ENCODE results near the gene SMAD7. TPM values are rescaled to one million over a fixed set of nuclear protein-coding genes. Genes with fewer than 3 reads are reported as not detected.
"Not testable (repeated sequence)": the region's sequence is repeated elsewhere in the genome, so short reads cannot be mapped to it uniquely, and the experiment has no call there.

Gene SMAD7
- total and polyA plus RNA-seq, 2 experiments from 2014 or later = 6.8 to 51.7 TPM

GRCh38 chr18:48871391-48872166, 79.2 kb downstream of the SMAD7 start:
- Histone ChIP-seq H3K9me3 (ENCODE audit: low read depth) (no peaks in the 10 kb centered on the region), H3K4me1 (ENCODE audit: insufficient read depth) (peaks cover 20% of the 10 kb centered on the region), H2AFZ (no peak overlapping the region), H3K36me3 (ENCODE audit: low read depth) (no peaks in the 10 kb centered on the region), H3K27me3 (replicated peaks; ENCODE audit: insufficient read depth) (no peaks in the 10 kb centered on the region), H4K20me1 (ENCODE audit: insufficient read depth) (no peaks in the 10 kb centered on the region), H3K9ac (no peak overlapping the region), H3K4me2 (ENCODE audit: unreplicated experiment) (no peak overlapping the region), H3K27ac (no peak overlapping the region), H3K4me3 (no peak overlapping the region), H3K79me2 (ENCODE audit: insufficient read depth) (no peaks in the 10 kb centered on the region; the same call in 1 of the 2 replicates), H3F3A (ENCODE audit: insufficient read depth) (peaks cover 18% of the 10 kb centered on the region), H3K9me2 (ENCODE audit: insufficient read depth) (no peaks in the 10 kb centered on the region)
- TF ChIP-seq EZH2 (IDR thresholded peaks at IDR 0.05; ENCODE audit: insufficient read depth, poor library complexity, severe bottlenecking) (no peak), EZH2phosphoT487 (IDR thresholded peaks at IDR 0.05; ENCODE audit: insufficient read depth, low read depth) (no peak)
- WGBS, 2 experiments (ENCODE audit: low coverage in 1 of 2, low lambda C conversion rate in 2 of 2, missing lambda C conversion rate in 2 of 2) = 96 to 97% methylated on average over 22 to 23 of the region's 23 CpGs
- in situ Hi-C loops (cut with MboI) = no loop called here
- no peak for DNase-seq

- H3K9me3 ChIP-seq (ENCODE audit: low read depth); DNase-seq; H3K27me3 ChIP-seq (replicated peaks; ENCODE audit: insufficient read depth); H3K27ac ChIP-seq; H3K4me3 ChIP-seq; in situ Hi-C loops (cut with MboI); H2AFZ ChIP-seq; H4K20me1 ChIP-seq (ENCODE audit: insufficient read depth); H3K4me2 ChIP-seq (ENCODE audit: unreplicated experiment); H3K36me3 ChIP-seq (ENCODE audit: low read depth); H3K9ac ChIP-seq; H3K9me2 ChIP-seq (ENCODE audit: insufficient read depth); H3K79me2 ChIP-seq (ENCODE audit: insufficient read depth): not testable (repeated sequence)
- 92 to 97% methylated on average over 11 to 12 of the region's 13 CpGs for WGBS, 2 experiments (ENCODE audit: low coverage in 1 of 2, low lambda C conversion rate in 2 of 2, missing lambda C conversion rate in 2 of 2)
- peaks cover 20% of the 10 kb centered on the region for H3K4me1 ChIP-seq (ENCODE audit: insufficient read depth)
- peaks cover 24% of the 10 kb centered on the region for H3F3A ChIP-seq (ENCODE audit: insufficient read depth)
Measured at GRCh38 chr18:48870926-48871325, 79.8 kb downstream of the SMAD7 start.

Data from GM23248 (cell line).